Measurements from ENCODE around the gene MYOC.
"Not testable (repeated sequence)": the region's sequence is repeated elsewhere in the genome, so short reads cannot be mapped to it uniquely, and the experiment has no call there.

Gene MYOC

DNA sequence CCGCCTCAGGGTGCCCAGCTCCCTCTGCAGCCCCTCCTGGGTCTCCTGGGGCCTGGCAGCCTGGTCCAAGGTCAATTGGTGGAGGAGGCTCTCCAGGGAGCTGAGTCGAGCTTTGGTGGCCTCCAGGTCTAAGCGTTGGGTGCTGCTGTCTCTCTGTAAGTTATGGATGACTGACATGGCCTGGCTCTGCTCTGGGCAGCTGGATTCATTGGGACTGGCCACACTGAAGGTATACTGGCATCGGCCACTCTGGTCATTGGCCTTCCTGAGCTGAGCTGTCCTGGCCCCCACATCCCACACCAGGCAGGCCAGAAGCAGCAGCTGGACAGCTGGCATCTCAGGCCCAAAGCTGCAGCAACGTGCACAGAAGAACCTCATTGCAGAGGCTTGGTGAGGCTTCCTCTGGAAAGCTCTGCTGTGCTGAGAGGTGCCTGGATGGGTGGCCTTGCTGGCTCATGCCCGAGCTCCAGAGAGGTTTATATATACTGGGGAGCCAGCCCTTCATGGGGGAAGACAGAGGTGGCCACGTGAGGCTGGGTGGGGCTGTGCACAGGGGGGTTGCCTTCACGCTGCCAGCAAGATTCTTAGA, at the start of gene MYOC:
Gene MYOC, minus strand, starts transcription at position 455 of the 589 bp plus-strand sequence. Its CDS starts 77 bp downstream, at position 378.
- H3K4me3 ChIP-seq (ENCODE audit: low read depth in 1 of 2, low read length in 2 of 2), result no peak within 1 kb of the TSS
- no peaks in the 10 kb centered on the region for H3K36me3 ChIP-seq (ENCODE audit: control insufficient read depth in 1 of 2, insufficient read depth in 2 of 2, low read length in 2 of 2)
- H3K27me3 ChIP-seq (ENCODE audit: low read depth, low read length), result no peaks in the 10 kb centered on the region
- H3K9me3 ChIP-seq (ENCODE audit: control insufficient read depth in 1 of 2, low read length in 2 of 2), result no peaks in the 10 kb centered on the region
- peak within 1 kb of the TSS; percentile 62 for H3K27ac ChIP-seq (ENCODE audit: low read length)
- H3K4me1 ChIP-seq (ENCODE audit: control insufficient read depth in 1 of 2, insufficient read depth in 2 of 2, low read length in 2 of 2), result peaks cover 5 to 29% of the 10 kb centered on the region in 2 donors

DNA sequence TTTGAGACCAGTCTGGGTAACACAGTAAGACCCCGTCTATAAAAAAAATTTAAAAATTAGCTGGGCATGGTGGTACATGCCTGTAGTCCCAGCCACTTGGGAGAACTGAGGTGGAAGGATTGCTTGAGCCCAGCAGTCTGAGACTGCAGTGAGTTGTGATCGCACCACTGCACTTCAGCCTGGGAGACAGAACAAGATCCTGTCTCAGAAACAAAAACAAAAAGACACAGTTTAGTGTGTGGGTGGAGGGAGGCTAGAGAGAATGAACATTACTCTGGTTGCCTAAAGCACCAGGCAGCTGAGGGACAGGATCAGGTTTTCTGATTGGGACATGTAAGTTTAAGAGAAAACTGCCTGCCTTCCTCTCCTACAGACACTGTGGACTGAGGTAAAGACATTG, 47.0 kb upstream of the MYOC start:
- Histone ChIP-seq H3K4me1 (ENCODE audit: control insufficient read depth in 1 of 2, insufficient read depth in 2 of 2, low read length in 2 of 2) (no peaks in the 10 kb centered on the region), H3K27ac (ENCODE audit: low read length) (no peak overlapping the region), H3K4me3 (ENCODE audit: low read depth in 1 of 2, low read length in 2 of 2) (no peak overlapping the region), H3K9me3 (ENCODE audit: control insufficient read depth in 1 of 2, low read length in 2 of 2) (no peaks in the 10 kb centered on the region), H3K27me3 (ENCODE audit: low read depth, low read length) (no peaks in the 10 kb centered on the region), H3K36me3 (ENCODE audit: control insufficient read depth in 1 of 2, insufficient read depth in 2 of 2, low read length in 2 of 2) (peaks cover 4 to 5% of the 10 kb centered on the region in 2 donors)

DNA sequence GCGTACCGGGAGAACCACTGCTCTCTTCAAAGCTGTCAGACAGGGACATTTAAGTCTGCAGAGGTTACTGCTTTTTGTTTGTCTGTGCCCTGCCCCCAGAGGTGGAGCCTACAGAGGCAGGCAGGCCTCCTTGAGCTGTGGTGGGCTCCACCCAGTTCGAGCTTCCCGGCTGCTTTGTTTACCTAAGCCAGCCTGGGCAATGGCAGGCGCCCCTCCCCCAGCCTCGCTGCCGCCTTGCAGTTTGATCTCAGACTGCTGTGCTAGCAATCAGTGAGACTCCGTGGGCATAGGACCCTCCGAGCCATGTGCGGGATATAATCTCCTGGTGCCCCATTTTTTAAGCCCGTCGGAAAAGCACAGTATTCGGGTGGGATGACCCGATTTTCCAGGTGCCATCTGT, 43.3 kb upstream of the MYOC start:
- not testable (repeated sequence) for H3K4me1 ChIP-seq (ENCODE audit: control insufficient read depth in 1 of 2, insufficient read depth in 2 of 2, low read length in 2 of 2); H3K9me3 ChIP-seq (ENCODE audit: control insufficient read depth in 1 of 2, low read length in 2 of 2); H3K27me3 ChIP-seq (ENCODE audit: low read depth, low read length); H3K36me3 ChIP-seq (ENCODE audit: control insufficient read depth in 1 of 2, insufficient read depth in 2 of 2, low read length in 2 of 2); H3K4me3 ChIP-seq (ENCODE audit: low read depth in 1 of 2, low read length in 2 of 2); H3K27ac ChIP-seq (ENCODE audit: low read length)

GRCh38 chr1:171693541-171693940, 41.1 kb upstream of the MYOC start:
- H3K9me3 ChIP-seq (ENCODE audit: control insufficient read depth in 1 of 2, low read length in 2 of 2); H3K4me1 ChIP-seq (ENCODE audit: control insufficient read depth in 1 of 2, insufficient read depth in 2 of 2, low read length in 2 of 2); H3K27me3 ChIP-seq (ENCODE audit: low read depth, low read length); H3K4me3 ChIP-seq (ENCODE audit: low read depth in 1 of 2, low read length in 2 of 2); H3K36me3 ChIP-seq (ENCODE audit: control insufficient read depth in 1 of 2, insufficient read depth in 2 of 2, low read length in 2 of 2); H3K27ac ChIP-seq (ENCODE audit: low read length): not testable (repeated sequence)

DNA sequence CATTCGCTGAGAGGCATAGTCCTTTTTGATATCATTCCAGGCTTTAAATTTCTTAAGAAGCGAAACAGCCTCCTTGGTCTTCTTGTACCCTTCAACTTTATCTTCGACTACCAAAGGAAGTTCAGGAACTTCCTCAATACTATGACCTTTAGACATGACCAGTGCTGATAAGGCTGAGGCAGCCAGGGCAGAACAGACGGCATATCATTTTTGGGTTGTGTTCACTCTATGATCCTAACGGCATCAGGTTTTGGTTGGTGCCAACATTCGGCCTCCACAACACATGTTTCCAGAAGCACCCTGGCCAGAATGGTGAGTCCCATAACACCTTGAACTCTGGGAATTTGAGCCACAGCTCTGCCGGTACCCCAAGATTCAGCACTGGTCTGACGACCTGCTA, 31.4 kb upstream of the MYOC start:
- no peaks in the 10 kb centered on the region for H3K27me3 ChIP-seq (ENCODE audit: low read depth, low read length)
- H3K9me3 ChIP-seq (ENCODE audit: control insufficient read depth in 1 of 2, low read length in 2 of 2), result no peaks in the 10 kb centered on the region
- H3K4me1 ChIP-seq (ENCODE audit: control insufficient read depth in 1 of 2, insufficient read depth in 2 of 2, low read length in 2 of 2), result no peaks in the 10 kb centered on the region
- no peak overlapping the region for H3K4me3 ChIP-seq (ENCODE audit: low read depth in 1 of 2, low read length in 2 of 2)
- H3K36me3 ChIP-seq (ENCODE audit: control insufficient read depth in 1 of 2, insufficient read depth in 2 of 2, low read length in 2 of 2), result no peaks in the 10 kb centered on the region
- no peak overlapping the region for H3K27ac ChIP-seq (ENCODE audit: low read length)

GRCh38 chr1:171680339-171680738, 27.9 kb upstream of the MYOC start:
- no peaks in the 10 kb centered on the region for H3K27me3 ChIP-seq (ENCODE audit: low read depth, low read length)
- no peaks in the 10 kb centered on the region for H3K36me3 ChIP-seq (ENCODE audit: control insufficient read depth in 1 of 2, insufficient read depth in 2 of 2, low read length in 2 of 2)
- no peak overlapping the region for H3K27ac ChIP-seq (ENCODE audit: low read length)
- H3K4me1 ChIP-seq (ENCODE audit: control insufficient read depth in 1 of 2, insufficient read depth in 2 of 2, low read length in 2 of 2), result peaks cover 0 to under 1% of the 10 kb centered on the region in 2 donors
- no peak overlapping the region for H3K4me3 ChIP-seq (ENCODE audit: low read depth in 1 of 2, low read length in 2 of 2)
- no peaks in the 10 kb centered on the region for H3K9me3 ChIP-seq (ENCODE audit: control insufficient read depth in 1 of 2, low read length in 2 of 2)

DNA sequence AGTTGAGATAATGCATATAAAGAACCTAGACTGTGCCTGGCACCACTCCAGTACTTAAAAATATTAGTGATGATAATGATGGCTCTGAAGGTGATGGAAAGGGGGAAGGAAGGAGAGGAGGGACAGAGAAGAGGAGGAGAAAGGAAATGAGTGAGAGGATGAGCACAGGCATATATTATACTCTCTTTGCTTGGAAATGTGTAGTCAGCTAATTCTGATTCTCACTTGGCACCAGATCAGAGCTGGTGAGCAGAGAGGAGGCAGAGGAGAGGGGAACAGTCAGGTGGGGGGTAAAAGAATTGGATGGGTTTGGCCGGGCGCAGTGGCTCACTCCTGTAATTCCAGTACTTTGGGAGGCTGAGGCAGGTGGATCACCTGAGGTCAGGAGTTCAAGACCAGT, 24.3 kb upstream of the MYOC start:
- peaks cover 0 to 3% of the 10 kb centered on the region in 2 donors for H3K4me1 ChIP-seq (ENCODE audit: control insufficient read depth in 1 of 2, insufficient read depth in 2 of 2, low read length in 2 of 2)
- H3K27ac ChIP-seq (ENCODE audit: low read length), result no peak overlapping the region

GRCh38 chr1:171674431-171675405, 22.2 kb upstream of the MYOC start:
- Histone ChIP-seq H3K27ac (ENCODE audit: low read length) (no peak overlapping the region), H3K9me3 (ENCODE audit: control insufficient read depth in 1 of 2, low read length in 2 of 2) (no peaks in the 10 kb centered on the region), H3K4me3 (ENCODE audit: low read depth in 1 of 2, low read length in 2 of 2) (no peak overlapping the region), H3K36me3 (ENCODE audit: control insufficient read depth in 1 of 2, insufficient read depth in 2 of 2, low read length in 2 of 2) (no peaks in the 10 kb centered on the region), H3K27me3 (ENCODE audit: low read depth, low read length) (no peaks in the 10 kb centered on the region), H3K4me1 (ENCODE audit: control insufficient read depth in 1 of 2, insufficient read depth in 2 of 2, low read length in 2 of 2) (peaks cover 0 to 3% of the 10 kb centered on the region in 2 donors)

More for the DNA sequence above, 24.3 kb upstream of the MYOC start:
- no peak overlapping the region for H3K4me3 ChIP-seq (ENCODE audit: low read depth in 1 of 2, low read length in 2 of 2)
- H3K27me3 ChIP-seq (ENCODE audit: low read depth, low read length), result no peaks in the 10 kb centered on the region
- no peaks in the 10 kb centered on the region for H3K9me3 ChIP-seq (ENCODE audit: control insufficient read depth in 1 of 2, low read length in 2 of 2)
- no peaks in the 10 kb centered on the region for H3K36me3 ChIP-seq (ENCODE audit: control insufficient read depth in 1 of 2, insufficient read depth in 2 of 2, low read length in 2 of 2)

DNA sequence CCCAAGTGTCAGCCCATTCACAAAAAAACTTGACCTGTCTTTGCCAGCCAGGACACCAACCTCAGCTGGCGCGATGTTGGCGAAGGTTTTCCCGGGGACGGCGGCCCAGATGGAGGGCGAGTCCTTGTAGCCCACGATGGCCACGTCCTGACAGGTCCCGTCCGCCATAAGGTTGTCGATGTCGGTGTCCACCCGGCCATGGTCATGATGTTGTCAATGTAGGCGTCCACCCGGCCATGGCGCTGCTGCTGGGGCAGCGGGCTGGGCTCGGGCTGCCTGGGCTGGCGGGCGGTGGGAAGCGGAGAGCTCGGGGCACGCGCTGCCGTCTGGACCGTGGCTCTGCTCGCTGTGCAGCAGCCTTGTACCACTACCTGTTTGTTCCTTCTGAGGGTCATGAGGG, 18.3 kb upstream of the MYOC start:
- H3K4me3 ChIP-seq (ENCODE audit: low read depth in 1 of 2, low read length in 2 of 2), result no peak overlapping the region
- H3K27me3 ChIP-seq (ENCODE audit: low read depth, low read length), result no peaks in the 10 kb centered on the region
- no peaks in the 10 kb centered on the region for H3K9me3 ChIP-seq (ENCODE audit: control insufficient read depth in 1 of 2, low read length in 2 of 2)
- no peaks in the 10 kb centered on the region for H3K36me3 ChIP-seq (ENCODE audit: control insufficient read depth in 1 of 2, insufficient read depth in 2 of 2, low read length in 2 of 2)
- H3K4me1 ChIP-seq (ENCODE audit: control insufficient read depth in 1 of 2, insufficient read depth in 2 of 2, low read length in 2 of 2), result peaks cover 0 to 8% of the 10 kb centered on the region in 2 donors
- no peak overlapping the region for H3K27ac ChIP-seq (ENCODE audit: low read length)

DNA sequence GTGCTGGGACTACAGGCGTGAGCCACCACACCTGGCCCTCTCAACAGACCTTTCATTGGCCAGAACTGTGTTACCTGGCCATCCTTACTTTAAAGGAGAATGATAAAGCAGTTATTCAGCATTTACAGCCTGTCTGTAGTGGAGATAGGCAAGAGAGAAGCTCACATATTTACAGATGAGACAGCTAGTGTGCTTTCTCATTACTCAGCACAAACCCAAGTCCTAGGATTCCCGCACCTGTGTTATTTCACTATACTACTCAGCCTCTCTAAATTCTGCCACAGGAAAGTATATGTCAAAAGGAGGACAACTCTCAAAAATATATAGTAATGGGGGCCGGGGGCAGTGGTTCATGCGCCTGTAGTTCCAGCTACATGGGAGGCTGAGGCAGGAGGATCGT, 15.9 kb upstream of the MYOC start:
- H3K9me3 ChIP-seq (ENCODE audit: control insufficient read depth in 1 of 2, low read length in 2 of 2), result no peaks in the 10 kb centered on the region
- peaks cover 4 to 25% of the 10 kb centered on the region in 2 donors for H3K4me1 ChIP-seq (ENCODE audit: control insufficient read depth in 1 of 2, insufficient read depth in 2 of 2, low read length in 2 of 2)
- no peak overlapping the region for H3K27ac ChIP-seq (ENCODE audit: low read length)
- no peaks in the 10 kb centered on the region for H3K27me3 ChIP-seq (ENCODE audit: low read depth, low read length)
- no peaks in the 10 kb centered on the region for H3K36me3 ChIP-seq (ENCODE audit: control insufficient read depth in 1 of 2, insufficient read depth in 2 of 2, low read length in 2 of 2)
- no peak overlapping the region for H3K4me3 ChIP-seq (ENCODE audit: low read depth in 1 of 2, low read length in 2 of 2)

GRCh38 chr1:171666114-171666769, 13.8 kb upstream of the MYOC start:
- no peaks in the 10 kb centered on the region for H3K27me3 ChIP-seq (ENCODE audit: low read depth, low read length)
- H3K27ac ChIP-seq (ENCODE audit: low read length), result no peak overlapping the region
- H3K4me3 ChIP-seq (ENCODE audit: low read depth in 1 of 2, low read length in 2 of 2), result no peak overlapping the region
- no peaks in the 10 kb centered on the region for H3K9me3 ChIP-seq (ENCODE audit: control insufficient read depth in 1 of 2, low read length in 2 of 2)
- H3K4me1 ChIP-seq (ENCODE audit: control insufficient read depth in 1 of 2, insufficient read depth in 2 of 2, low read length in 2 of 2), result peaks cover 4 to 26% of the 10 kb centered on the region in 2 donors
- no peaks in the 10 kb centered on the region for H3K36me3 ChIP-seq (ENCODE audit: control insufficient read depth in 1 of 2, insufficient read depth in 2 of 2, low read length in 2 of 2)
